Suppressor macrophage treated with lipopolysaccharide for 4 hours (primary cell): ENCODE measurements around the gene PTK7.

Experiments used
- DNase-seq: peaks from one replicate; pipeline ENCODE4 v3.0.0-alpha.2; 2020

PTK7 gene

GRCh38 chr6:43147691-43148477 lies 71.8 kb downstream of the PTK7 start:
- no peak for DNase-seq

GRCh38 chr6:43149265-43149664 lies 73.2 kb downstream of the PTK7 start:
- no peak for DNase-seq

GRCh38 chr6:43150051-43150751 lies 74.1 kb downstream of the PTK7 start:
- no peak for DNase-seq

- no peak for DNase-seq
Measured at GRCh38 chr6:43159599-43159998, 83.5 kb downstream of the PTK7 start.

GRCh38 chr6:43163899-43164298 lies 87.8 kb downstream of the PTK7 start:
- DNase-seq, result no peak

- DNase-seq, result no peak
Measured at GRCh38 chr6:43170417-43170930, 94.4 kb downstream of the PTK7 start.

- DNase-seq, result peak; percentile 100
Measured at GRCh38 chr6:43170931-43171706, 95.0 kb downstream of the PTK7 start, which contains the start of gene SRF. TSS of gene SRF (plus strand) at chr6:43171269. CDS start at chr6:43171657, 388 bp downstream.

GRCh38 chr6:43171707-43172103 lies 95.6 kb downstream of the PTK7 start:
- DNase-seq, result no peak

- peak; percentile 33 for DNase-seq
Measured at GRCh38 chr6:43172104-43173007, 96.2 kb downstream of the PTK7 start.

- no peak for DNase-seq
Measured at GRCh38 chr6:43173591-43174262, 97.6 kb downstream of the PTK7 start.

- DNase-seq, result peak; percentile 99
Measured at GRCh38 chr6:43174263-43175112, 98.4 kb downstream of the PTK7 start.

GRCh38 chr6:43175676-43176422 lies 99.7 kb downstream of the PTK7 start:
- DNase-seq, result no peak

- DNase-seq, result no peak
Measured at GRCh38 chr6:43176423-43176786, 100.3 kb downstream of the PTK7 start.

GRCh38 chr6:43178150-43178549 lies 102.0 kb downstream of the PTK7 start:
- DNase-seq, result no peak

- no peak for DNase-seq
Measured at GRCh38 chr6:43178951-43179830, 103.1 kb downstream of the PTK7 start.

GRCh38 chr6:43180058-43180457 lies 103.9 kb downstream of the PTK7 start:
- DNase-seq, result no peak

GRCh38 chr6:43180985-43181384 lies 104.9 kb downstream of the PTK7 start:
- DNase-seq, result no peak

GRCh38 chr6:43181621-43181941 lies 105.5 kb downstream of the PTK7 start:
- no peak for DNase-seq
